T-helper 22 cell (primary cell): ENCODE measurements around the gene MVB12A.
A peak's percentile ranks its signal among the peaks of the same experiment; 100 is the strongest.

Experiments used
- DNase-seq: peaks from one replicate; pipeline ENCODE4 v3.0.0-alpha.2; 2020; ENCODE audit warnings: low read depth

Gene MVB12A

GRCh38 chr19:17405250-17406045 lies 14.4 kb upstream of the MVB12A start, which contains the start of gene BST2:
BST2 (minus strand) TSS chr19:17405630; CDS start chr19:17405575, 55 bp downstream.
- peak; percentile 56 for DNase-seq

DNA sequence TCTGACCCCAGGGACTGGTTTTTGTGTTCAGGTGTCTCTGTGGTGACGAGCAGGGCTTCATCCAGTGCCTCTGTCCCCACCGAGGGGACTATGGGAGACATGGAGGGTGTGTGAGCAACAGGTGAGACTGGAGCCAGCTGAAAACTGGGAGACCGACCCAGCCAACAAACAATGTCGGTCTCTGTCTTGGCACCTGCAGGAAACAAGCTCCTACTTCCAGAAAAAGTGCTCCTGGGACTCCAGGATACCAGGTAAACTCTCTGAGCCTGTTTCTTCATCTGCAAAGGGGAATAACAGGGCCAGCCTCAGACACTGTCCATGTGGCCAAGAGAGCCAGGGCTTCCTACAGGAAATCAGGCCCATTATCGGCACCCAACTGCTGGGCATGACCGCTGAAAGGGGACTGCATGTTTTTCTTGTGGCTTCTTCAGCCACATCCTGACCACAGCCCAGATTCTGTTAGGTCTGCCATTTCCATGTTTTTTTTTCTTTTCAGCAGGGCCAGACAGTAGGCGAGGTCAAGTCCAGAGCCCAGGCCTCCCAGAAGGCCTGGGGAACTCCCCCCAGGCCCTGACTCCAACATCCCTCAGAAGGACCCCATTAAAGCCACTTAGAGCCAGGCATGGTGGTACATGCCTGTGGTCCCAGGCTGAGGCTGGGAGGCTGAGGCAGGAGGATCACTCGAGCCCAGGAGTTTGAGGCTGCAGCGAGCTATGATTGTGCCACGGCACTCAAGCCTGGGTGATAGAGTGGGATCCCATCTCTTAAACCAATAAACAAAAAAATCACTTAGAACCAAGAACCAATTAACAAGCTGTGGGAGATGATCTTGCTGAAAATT lies 13.6 kb upstream of the MVB12A start:
- no peak for DNase-seq

DNA sequence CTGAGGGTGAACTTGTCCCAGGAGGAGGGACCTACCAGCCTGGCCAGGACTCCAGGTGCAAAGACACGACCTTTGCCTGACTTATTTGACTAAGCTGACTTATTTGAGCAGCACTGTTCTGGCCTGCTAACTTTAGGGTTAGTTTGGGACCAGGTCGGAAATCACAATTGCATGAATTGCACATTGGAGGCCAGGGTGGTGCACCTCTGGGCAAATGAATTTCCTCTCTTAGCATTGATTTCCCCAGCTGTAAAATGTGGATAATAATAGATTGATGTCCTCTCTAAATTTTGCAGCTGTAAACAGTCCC lies 13.0 kb upstream of the MVB12A start:
- no peak for DNase-seq

DNA sequence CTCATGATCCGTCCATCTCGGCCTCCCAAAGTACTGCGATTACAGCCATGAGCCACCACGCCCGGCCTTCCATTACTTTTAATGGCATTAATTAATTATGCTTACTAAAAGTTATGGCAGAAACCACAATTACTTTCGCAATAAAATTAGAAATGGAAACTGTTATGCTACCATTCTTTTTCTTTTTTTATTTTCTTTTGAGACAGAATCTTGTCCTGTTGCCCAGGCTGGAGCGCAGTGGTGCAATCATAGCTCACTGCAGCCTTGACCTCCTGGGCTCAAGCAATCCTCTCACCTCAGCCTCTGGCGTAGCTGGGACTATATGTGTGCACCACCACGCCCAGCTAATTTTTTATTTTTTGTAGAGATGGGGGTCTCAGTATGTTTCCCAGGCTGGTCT lies 9.9 kb upstream of the MVB12A start:
- no peak for DNase-seq

DNA sequence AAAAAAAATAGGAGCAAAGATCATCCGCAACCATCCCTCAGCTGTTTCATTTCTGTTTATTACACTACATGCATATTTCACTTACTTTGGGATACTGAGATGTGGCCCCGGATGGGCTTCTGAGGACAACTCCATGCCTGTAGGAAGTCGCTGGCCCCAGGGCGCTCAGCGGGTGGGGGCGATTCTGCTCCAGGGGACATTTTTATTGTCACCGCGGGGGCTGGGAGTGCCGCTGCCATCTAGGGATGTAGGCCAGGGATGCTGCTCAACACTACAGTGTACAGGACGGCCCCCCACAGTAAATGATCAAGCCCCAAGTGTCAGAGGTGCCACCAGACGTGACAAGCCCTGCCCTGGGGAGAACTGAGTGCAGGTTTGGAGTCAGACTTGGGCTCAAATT lies 8.0 kb upstream of the MVB12A start:
- DNase-seq: no peak

DNA sequence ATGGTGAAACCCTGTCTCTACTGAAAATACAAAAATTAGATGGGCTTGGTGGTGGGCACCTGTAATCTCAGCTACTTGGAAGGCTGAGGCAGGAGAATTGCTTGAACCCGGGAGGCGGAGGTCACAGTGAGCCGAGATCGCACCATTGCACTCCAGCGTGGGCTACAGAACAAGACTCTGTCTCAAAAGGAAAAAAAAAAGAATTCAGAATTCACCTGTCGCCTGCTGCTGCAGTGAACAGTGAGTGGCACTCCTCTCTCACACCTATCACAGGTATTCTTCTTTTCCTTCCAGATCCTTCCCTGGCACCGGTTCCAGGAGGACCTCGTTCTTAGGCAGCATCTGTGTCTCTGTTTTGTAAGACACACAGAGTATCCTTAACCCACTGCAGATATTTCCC lies 5.8 kb upstream of the MVB12A start:
- DNase-seq: no peak

GRCh38 chr19:17415121-17415520 lies 4.7 kb upstream of the MVB12A start:
- DNase-seq: no peak

GRCh38 chr19:17418710-17419109 lies 1.1 kb upstream of the MVB12A start:
- DNase-seq: no peak

DNA sequence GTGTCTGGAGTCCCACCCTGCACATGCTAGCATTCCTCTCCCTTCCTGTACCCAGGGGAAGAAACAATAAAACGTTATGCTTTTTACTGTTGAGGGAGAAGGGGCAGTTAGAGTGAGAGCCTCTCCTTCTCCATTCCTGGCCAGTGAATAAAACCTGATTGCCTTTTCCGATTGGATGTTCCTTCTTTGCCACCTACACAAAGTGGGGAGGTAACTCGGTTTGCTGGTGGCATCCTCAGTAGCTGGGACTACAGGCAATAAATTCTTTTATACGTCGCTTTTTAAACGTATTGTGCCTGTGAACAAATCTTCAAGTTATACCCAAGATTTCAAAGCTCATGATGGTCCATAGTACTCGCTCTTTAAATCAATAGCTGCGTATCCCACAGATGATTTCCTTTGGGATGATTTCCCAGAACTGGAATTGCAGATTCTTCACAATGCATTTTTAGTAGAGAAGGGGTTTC lies 660 bp upstream of the MVB12A start:
- no peak for DNase-seq

- no peak for DNase-seq
Measured at GRCh38 chr19:17420475-17420924, 653 bp downstream of the MVB12A start.

DNA sequence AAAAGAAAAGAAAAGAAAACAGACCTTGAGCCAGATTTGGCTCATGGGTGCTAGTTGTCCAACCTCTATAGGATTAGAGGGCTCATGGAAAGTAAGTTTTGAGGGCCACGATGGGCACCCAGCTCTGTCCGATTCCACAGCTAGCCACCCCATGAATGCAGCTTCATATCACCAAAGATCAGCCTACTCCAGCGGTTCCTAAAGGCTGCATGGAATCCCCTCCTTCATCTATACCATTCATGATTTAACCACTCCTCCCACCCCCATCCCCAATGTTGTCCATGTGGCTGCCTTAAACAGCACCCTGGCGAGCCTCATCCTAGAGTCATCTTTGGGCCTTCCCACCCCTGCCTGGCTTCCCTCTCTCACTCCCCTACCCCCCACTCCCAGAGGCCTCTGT lies 2.1 kb downstream of the MVB12A start:
- no peak for DNase-seq

DNA sequence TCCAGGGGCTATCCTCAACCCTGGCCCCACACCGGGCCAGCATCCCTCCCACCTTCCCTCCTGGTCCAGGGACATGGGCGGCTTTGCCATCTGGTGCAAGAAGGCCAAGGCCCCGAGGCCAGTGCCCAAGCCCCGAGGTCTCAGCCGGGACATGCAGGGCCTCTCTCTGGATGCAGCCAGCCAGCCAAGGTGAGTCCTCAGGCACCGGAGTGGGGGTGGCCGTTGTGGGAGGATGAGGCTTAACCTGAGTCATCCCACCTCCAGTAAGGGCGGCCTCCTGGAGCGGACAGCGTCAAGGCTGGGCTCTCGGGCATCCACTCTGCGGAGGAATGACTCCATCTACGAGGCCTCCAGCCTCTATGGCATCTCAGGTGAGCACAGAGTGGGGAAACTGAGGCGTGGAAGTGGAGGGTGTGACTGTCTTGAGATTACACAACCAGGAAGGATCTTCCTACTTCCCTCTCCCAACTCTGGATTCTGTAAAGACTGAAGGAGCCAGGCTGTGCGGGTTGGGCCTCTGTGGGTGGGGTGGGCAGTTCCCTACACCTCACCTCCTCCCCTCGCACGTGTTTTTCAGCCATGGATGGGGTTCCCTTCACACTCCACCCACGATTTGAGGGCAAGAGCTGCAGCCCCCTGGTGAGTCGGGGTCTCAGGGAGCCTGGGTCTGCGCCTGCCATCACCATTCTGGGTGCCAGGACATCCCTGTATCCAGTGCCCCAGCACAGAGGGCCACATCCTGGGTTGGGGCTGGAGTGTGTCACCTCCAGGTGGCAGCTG lies 3.8 kb downstream of the MVB12A start:
- no peak for DNase-seq

DNA sequence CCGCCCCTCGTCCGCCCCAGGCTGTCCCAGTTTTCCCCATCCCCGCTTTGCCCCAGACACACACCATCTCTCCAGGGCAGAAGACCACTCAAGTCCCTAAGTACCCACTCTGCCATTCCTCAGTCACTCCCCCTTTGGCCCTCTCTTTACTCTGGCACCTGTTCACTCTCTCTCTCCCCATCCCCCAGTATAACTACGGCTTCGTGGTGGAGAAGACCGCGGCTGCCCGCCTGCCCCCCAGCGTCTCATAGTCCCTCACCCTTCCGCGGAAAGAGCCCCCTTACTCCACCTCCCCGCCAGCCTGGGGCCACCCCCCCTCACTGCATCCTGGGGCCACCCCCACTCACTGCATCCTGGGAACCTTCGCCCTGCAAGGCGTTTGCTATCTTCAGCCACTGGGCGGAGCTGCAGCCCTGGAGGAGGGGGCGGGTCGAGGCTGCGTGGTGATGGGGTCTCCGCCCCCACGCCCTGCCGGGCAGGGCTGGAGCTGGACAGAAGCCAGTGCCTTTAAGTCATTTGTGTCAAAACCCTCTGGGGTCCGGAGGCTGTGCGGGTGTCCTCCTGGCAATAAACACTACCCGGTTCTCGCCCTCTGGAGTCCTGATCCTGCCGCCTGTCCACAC lies 5.0 kb downstream of the MVB12A start:
- DNase-seq: no peak

DNA sequence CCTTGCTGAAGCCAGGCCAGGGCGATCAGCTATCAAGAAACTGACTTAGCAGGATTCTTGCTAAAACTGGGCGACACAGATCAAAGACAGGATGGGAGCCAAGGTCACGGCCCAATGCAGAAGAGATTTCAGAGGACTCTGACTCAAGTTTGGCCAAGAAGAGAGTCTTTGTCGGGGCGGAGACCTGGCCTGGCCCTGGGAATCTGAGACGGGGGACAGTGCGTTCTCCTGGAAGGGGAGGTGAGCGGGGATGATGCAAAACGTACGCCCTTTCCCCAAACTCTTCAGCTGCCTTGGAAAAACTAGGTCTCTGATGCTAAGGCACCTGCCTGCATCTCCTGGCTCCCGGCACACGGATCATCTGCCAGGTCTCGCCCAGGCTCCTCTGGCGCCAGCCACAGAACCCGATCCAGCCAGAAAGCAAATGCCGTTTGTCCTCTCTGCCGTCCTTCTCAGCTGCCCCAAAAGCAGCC lies 9.8 kb downstream of the MVB12A start:
- no peak for DNase-seq

GRCh38 chr19:17431417-17431816 lies 11.6 kb downstream of the MVB12A start:
- DNase-seq: no peak

DNA sequence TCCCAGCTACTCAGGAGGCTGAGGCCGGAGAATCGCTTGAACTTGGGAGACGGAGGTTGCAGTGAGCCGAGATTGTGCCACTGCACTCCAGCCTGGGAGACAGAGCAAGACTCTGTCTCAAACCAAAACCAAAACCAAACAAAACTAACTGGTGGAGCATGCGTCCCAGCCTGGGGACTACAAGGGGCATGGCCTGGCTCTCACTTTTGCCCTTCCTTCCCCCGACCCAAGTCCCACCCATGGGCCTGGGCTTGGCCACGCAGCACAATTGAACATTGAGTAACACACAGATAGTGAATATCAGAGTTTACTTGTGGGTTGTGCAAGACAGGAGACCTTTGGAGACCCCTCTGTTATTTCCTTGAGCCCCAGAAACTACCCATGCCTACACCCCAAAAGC lies 15.4 kb downstream of the MVB12A start:
- no peak for DNase-seq

DNA sequence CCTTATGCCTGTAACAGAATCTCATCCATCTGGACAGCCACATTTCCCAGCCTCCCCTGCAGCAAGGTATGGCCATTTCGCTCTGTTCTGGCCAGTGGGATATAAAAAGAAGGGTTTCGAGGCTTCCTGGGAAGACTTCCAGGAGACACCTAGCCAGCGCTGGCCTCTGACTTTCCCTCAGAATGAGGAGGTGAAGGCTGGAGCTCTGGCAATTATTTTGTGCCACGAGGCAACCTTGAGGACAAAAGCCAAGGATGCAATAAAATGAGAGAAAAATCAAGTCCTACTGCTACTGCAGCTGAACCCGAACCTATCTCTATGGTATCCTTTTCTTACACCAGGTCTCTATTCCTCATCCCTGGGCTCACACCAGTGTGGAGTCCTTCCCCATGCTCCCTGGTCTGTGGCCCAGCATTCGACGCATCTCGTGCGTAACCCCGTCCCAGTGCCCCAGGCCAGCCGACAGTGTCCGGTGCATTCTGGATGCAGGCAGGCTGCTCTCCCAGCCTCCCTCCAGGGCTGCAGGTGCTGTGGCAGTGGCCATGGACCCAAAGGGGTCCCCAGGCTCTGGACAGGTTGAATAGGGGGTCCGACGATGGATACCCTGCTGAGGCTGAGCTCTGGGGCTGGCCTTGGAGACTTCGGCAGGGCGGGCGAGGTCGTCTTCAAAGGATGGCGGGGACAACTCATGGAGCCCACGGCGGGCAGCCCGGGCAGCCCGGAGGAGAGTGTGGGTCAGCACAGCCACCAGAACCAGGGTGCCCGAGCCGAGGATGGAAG lies 16.4 kb downstream of the MVB12A start:
- no peak for DNase-seq

DNA sequence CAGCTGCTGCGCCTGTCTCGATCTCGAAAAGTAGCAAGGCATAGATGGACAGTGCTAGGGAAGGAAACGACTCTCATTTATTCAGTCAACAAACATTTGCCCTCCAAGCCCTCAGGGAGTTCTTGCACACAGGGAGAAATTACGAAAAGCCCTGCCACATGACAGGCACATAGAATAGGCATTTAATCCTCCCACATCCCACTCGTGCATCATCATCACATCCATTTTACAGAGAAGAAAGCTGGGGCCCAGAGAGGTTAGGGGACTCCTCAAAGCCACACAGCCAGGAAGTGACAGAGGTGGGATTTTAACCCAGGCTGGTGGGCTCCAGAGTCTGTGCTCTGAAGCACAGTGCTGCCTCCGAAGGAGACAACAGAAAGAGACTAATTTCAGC lies 17.0 kb downstream of the MVB12A start:
- no peak for DNase-seq

DNA sequence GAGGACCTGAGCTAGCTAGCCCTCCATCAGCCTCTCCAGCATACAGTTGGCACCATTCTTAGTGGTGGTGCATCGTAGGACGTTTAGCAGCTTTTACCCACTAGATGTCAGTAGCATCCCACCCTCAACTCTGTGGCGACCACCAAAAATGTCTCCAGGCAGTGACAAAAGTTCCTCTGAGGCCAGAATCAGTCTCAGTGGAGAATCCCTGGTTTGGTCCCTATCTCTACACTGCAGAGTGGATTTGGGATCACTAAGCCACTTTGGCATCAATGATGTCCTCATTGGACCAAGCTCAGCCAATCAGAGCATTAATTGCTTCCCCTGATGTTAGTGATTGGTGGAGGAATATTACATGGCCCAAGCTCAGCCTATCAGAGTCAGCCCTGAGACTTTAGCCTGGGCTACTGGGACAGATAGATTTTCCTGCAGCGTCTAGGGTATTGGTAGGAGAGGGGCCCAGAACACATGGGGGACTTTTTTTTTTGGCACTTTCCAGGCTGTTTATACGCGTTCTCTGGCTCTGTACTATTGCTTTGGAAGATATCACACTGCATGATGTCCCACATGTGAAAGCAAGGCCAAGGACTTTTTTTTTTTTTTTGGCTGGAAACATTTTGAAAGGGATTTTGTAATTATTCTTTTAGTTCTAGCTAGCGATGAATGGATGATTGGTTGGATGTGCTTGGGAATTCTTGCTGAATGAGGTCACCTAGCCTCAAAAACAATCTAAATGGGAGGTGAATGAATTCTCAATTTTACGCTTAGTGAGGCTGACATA lies 21.6 kb downstream of the MVB12A start:
- DNase-seq: no peak

DNA sequence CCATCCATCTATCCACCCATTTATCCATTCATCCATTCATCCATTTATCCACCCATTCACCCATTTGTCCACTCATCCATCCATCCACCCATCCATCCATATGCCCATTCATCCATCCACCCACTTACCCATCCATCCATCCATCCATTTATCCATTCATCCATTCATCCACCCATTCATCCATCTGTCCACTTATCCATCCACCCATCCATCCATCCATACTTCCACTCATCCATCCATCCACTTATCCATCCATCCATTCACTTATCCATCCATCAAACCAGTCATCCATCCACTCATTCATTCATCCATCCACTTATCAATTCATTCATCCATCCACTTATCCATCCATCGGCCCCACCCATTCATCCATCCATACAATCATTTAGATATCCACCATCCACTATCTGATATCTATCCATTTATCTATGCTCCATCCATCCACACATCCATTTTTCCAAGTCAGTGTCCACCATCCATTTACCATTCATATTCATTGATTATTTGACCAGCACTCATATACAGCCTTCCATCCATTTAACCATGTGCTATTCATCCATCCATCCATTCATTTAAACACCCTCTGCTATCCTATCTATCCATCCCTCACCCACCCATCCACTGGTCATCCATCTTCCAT lies 25.8 kb downstream of the MVB12A start:
- DNase-seq: no peak
